Uterus (tissue), 4 donors: ENCODE results near the gene ACTRT2. TPM values are rescaled to one million over a fixed set of nuclear protein-coding genes. Genes with fewer than 3 reads are reported as not detected.
A peak's percentile ranks its signal among the peaks of the same experiment; 100 is the strongest.

Experiments used
- DNase-seq, 2 donors: peaks; one replicate each; pipeline ENCODE4 v3.0.0-alpha.2; 2019 to 2020
- H3K27ac ChIP-seq, 2 donors: fragments of 200-600 bp; sonication (generic); 1 replicate in 1 of 2; 2 replicates in 1 of 2; pipeline ENCODE4 v1.5.1; 2016 to 2018
- H3K27me3 ChIP-seq, 2 donors: fragments of 200-600 bp; sonication (generic); one replicate each; pipeline ENCODE4 v1.5.1; 2018 to 2019; ENCODE audit warnings: control low read depth in 1 of 2
- H3K36me3 ChIP-seq, 2 donors: fragments of 200-600 bp; sonication (generic); one replicate each; pipeline ENCODE4 v1.5.1; 2019; ENCODE audit warnings: control low read depth in 1 of 2
- H3K4me1 ChIP-seq, 2 donors: fragments of 200-600 bp; sonication (generic); one replicate each; pipeline ENCODE4 v1.5.1; 2018 to 2019; ENCODE audit warnings: control low read depth in 1 of 2
- H3K4me3 ChIP-seq, 2 donors: fragments of 200-600 bp; sonication (generic); 1 replicate in 1 of 2; 2 replicates in 1 of 2; pipeline ENCODE4 v1.5.1; 2018 to 2019; ENCODE audit warnings: mild to moderate bottlenecking in 1 of 2
- H3K9me3 ChIP-seq, 2 donors: fragments of 200-600 bp; sonication (generic); one replicate each; pipeline ENCODE4 v1.5.1; 2019; ENCODE audit warnings: control low read depth in 1 of 2
- POLR2A ChIP-seq, 2 donors: fragments of 450-650 bp; IDR thresholded peaks; one replicate each; pipeline ENCODE4 v1.6.1; 2016; ENCODE audit warnings: antibody characterized with exemption in 2 of 2, mild to moderate bottlenecking in 1 of 2, moderate library complexity in 1 of 2
- intact Hi-C: fragments of 100-400 bp; cut with DNase I; formaldehyde crosslinking; loops from one replicate; pipeline ENCODE4 v1.15.1; 2023; ENCODE audit warnings: low total_unique reads
- total RNA-seq, 4 donors: library from RNA; depleted of rRNA in 3 of 4; stranded (reverse); fragments of >200 nt in 3 of 4; gene quantifications; one replicate each; pipeline versions ENCODE4 v1.1.0 to v1.2.4, GENCODE V29; 2014 to 2023
- TF ChIP-seq, protein P1 (sequence below), 4 experiments: fragments of 200-600 bp in 2 of 4; fragments of 450-650 bp in 2 of 4; sonication (generic) in 2 of 4; IDR thresholded peaks; one replicate each; pipeline ENCODE4 v1.5.1; 2016 to 2019; ENCODE audit warnings: antibody characterized with exemption in 4 of 4, mild to moderate bottlenecking in 2 of 4, moderate library complexity in 1 of 4
- donor health status: DM: yes; HTN: yes; CAD: no.

ACTRT2 gene
- total RNA-seq, 4 donors from 2014 or later = not detected

DNA sequence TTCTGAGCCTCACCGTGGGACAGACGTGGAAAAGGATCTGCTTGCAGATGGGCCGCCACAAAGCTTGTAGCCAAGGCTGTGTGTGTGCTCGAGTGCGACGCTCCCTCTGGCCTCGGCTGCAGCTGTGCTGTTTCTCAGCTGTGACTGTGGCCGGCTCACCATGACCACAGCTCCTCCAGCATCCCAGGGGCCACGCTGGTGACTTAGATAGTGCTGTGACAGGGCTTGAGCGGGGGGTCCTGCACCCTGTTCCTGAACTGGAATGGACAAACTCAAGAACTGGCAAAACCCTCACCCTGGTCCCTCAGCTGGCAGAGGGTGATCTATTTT, 17.4 kb upstream of the ACTRT2 start:
- no peak for TF ChIP-seq POLR2A (IDR thresholded peaks at IDR 0.05)
- TF ChIP-seq, protein P1, sequence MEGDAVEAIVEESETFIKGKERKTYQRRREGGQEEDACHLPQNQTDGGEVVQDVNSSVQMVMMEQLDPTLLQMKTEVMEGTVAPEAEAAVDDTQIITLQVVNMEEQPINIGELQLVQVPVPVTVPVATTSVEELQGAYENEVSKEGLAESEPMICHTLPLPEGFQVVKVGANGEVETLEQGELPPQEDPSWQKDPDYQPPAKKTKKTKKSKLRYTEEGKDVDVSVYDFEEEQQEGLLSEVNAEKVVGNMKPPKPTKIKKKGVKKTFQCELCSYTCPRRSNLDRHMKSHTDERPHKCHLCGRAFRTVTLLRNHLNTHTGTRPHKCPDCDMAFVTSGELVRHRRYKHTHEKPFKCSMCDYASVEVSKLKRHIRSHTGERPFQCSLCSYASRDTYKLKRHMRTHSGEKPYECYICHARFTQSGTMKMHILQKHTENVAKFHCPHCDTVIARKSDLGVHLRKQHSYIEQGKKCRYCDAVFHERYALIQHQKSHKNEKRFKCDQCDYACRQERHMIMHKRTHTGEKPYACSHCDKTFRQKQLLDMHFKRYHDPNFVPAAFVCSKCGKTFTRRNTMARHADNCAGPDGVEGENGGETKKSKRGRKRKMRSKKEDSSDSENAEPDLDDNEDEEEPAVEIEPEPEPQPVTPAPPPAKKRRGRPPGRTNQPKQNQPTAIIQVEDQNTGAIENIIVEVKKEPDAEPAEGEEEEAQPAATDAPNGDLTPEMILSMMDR (IDR thresholded peaks at IDR 0.05) = no peak
- H3K4me3 ChIP-seq = no peak overlapping the region
- H3K36me3 ChIP-seq = no peaks in the 10 kb centered on the region
- H3K4me1 ChIP-seq = no peaks in the 10 kb centered on the region
- no peak overlapping the region for H3K27ac ChIP-seq
- DNase-seq = no peak
- intact Hi-C loops = no loop called here
- no peaks in the 10 kb centered on the region for H3K27me3 ChIP-seq
- H3K9me3 ChIP-seq = peaks cover 0 to 6% of the 10 kb centered on the region in 2 donors

DNA sequence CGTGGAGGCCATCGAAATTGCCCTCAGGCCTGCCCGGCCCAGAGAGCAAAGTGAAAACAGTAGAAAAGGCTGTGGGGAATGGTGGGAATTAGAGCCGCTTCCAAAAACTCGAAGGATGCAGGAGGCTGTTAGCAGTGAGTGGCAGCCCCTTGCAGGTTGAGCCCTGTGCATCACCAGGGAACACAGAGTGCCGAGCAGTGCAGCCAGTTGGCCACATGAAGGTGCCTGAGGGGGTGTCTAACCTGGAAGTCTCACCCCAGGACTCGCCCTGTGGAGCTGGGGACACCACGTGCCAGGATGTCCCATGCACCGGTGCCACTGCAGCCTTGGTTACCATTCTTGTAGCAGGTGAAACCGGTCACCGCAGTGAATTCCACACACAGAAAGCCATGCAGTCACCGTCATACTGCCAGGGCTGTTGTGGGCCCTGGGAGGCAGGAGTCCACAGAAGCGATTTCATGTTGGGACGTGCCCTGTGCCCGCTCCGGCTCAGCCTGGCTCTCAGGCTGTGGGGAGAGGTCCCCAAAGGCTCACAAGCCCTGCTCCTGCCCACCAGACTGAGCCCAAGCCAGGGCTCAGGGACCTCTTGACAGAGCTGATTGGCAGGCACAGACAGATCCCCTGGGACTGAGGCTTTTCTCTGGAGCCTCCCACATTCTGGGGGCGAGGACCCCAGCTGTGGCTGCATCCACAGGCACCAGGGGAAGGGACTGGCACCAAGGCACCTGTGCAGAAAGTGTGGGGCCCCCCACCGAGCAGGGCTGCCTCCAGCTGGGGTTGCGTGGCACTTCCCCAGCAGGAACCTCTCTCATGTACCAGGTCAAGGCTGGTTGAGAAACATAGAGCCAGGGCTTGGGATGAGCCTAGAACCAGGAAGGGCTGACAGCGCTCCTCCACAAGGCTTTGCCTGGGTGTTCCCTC, 16.7 kb upstream of the ACTRT2 start:
- no peaks in the 10 kb centered on the region for H3K27me3 ChIP-seq
- H3K4me1 ChIP-seq = no peaks in the 10 kb centered on the region

DNA sequence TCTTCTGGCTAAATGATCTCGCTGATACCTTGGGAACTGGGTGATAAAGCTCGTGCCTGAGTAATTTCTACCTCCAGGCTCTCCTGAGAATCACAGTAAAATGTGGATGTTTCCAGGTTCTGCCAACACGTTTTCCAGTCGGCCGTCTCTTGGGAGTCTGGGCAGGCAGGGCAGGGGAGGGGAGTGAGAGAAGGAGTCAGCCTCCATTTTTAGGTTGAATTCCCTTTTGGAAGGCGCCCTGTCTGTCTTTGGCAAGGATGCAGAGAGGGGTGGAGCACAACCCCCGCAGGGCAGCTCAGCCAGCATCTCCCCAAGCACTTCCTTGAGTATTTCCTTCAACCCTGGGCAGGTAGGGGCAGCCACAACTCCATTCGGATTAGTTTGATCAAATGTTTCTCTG, 15.5 kb upstream of the ACTRT2 start:
- intact Hi-C loops = no loop called here
- Histone ChIP-seq H3K27ac (no peak overlapping the region), H3K27me3 (no peaks in the 10 kb centered on the region)

More for the DNA sequence above, 16.7 kb upstream of the ACTRT2 start:
- H3K36me3 ChIP-seq = no peaks in the 10 kb centered on the region
- peak in 1 of 2 donors; percentile 5 for DNase-seq
- H3K9me3 ChIP-seq = peaks cover 0 to 6% of the 10 kb centered on the region in 2 donors
- TF ChIP-seq, protein P1 (IDR thresholded peaks at IDR 0.05) = no peak
- no peak for TF ChIP-seq POLR2A (IDR thresholded peaks at IDR 0.05)
- no peak overlapping the region for H3K27ac ChIP-seq
- H3K4me3 ChIP-seq = no peak overlapping the region
- intact Hi-C loops = no loop called here

DNA sequence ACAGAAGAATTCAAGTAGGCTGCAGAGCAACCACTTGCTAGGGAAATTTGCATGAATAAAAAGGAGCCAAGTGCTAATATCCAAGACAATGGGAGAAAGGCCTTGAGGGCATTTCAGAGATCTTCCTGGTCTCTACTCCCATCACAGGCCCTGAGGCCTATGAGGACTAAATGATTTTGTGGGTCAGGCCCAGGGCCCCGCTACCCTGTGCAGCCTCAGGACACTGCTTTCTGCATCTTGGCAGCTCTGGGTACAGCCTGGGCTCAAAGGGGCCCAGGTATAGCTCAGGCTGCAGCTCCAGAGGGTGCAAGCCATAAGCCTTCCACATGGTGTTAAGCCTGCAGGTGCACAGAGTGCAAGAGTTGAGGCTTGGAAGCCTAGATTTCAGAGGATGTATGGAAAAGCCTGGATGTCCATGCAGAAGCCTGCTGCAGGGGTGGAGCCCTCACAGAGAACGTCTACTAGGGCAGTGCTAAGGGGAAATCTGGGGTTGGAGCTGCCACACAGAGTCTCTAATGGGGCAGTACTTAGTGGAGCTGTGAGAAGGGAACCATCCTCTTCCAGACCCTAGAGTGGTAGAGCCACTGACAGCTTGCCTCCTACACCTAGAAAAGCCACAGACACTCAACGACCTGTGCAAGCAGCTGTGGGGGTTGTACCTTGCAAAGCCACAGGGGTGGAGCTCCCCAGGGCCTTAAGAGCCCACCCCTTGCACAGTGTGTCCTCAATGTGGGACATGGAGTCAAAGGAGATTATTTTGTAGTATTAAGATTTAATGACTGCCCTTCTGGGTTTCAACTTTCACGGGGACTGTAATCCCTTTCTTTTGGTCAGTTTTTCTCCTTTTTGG, 13.7 kb upstream of the ACTRT2 start:
- no peak for TF ChIP-seq POLR2A (IDR thresholded peaks at IDR 0.05)
- DNase-seq = no peak
- intact Hi-C loops = no loop called here
- H3K27me3 ChIP-seq = no peaks in the 10 kb centered on the region
- H3K27ac ChIP-seq = no peak overlapping the region
- H3K4me3 ChIP-seq = no peak overlapping the region
- peaks cover 0 to 6% of the 10 kb centered on the region in 2 donors for H3K9me3 ChIP-seq
- H3K36me3 ChIP-seq = no peaks in the 10 kb centered on the region
- H3K4me1 ChIP-seq = no peaks in the 10 kb centered on the region

More for the DNA sequence above, 15.5 kb upstream of the ACTRT2 start:
- peaks cover 0 to 6% of the 10 kb centered on the region in 2 donors for H3K9me3 ChIP-seq
- no peaks in the 10 kb centered on the region for H3K36me3 ChIP-seq
- DNase-seq = no peak
- no peak overlapping the region for H3K4me3 ChIP-seq
- no peaks in the 10 kb centered on the region for H3K4me1 ChIP-seq
- no peak for TF ChIP-seq POLR2A (IDR thresholded peaks at IDR 0.05)
- TF ChIP-seq, protein P1 (IDR thresholded peaks at IDR 0.05) = no peak

DNA sequence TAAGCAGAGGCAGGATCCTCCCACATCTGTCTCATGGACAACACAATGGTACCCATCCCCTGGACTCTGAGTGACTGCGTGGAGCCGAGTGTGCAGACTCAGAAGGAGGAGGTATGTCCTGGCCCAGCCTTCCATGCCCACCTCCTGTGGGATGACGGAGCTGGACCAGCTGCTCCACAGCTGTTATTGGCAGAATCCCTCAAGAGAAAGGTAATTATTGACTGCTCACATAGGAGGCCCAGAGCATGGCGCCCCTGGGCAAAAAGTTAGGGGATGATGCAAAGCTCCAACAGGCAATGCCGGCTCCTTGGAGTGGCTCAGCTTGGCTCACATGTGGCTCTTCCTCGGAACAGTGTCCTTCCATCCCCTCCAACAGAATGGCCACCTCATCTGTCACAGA, 12.2 kb upstream of the ACTRT2 start:
- intact Hi-C loops = no loop called here
- no peak for DNase-seq
- Histone ChIP-seq H3K9me3 (peaks cover 0 to 6% of the 10 kb centered on the region in 2 donors), H3K27ac (no peak overlapping the region), H3K4me1 (no peaks in the 10 kb centered on the region), H3K27me3 (peaks cover 0 to 7% of the 10 kb centered on the region in 2 donors), H3K4me3 (no peak overlapping the region), H3K36me3 (no peaks in the 10 kb centered on the region)
- TF ChIP-seq, protein P1 (IDR thresholded peaks at IDR 0.05) = no peak
- no peak for TF ChIP-seq POLR2A (IDR thresholded peaks at IDR 0.05)
